Stimulated activated CD4-positive, alpha-beta T cell treated with anti-CD3 and anti-CD28 coated beads, Interleukin-12 subunit alpha, Interleukin-12 subunit beta, amount 100 ng/mL, for 4 hours (primary cell): Measurements from ENCODE around the gene SLC16A8.
"Not testable (repeated sequence)": the region's sequence is repeated elsewhere in the genome, so short reads cannot be mapped to it uniquely, and the experiment has no call there.

Experiments
- DNase-seq: peaks from one replicate; pipeline ENCODE4 v3.0.0-alpha.2; 2020

SLC16A8 gene

GRCh38 chr22:38083931-38084631 lies at the start of gene SLC16A8:
TSS of gene SLC16A8 (minus strand) at chr22:38084184. CDS start at chr22:38082873, 1,311 bp downstream.
- DNase-seq, result no peak

- DNase-seq, result no peak
These were observed 49.3 kb upstream of the SLC16A8 start for GRCh38 chr22:38133331-38133730.

GRCh38 chr22:38132794-38133193 lies 48.8 kb upstream of the SLC16A8 start:
- no peak for DNase-seq

- DNase-seq, result no peak
These were observed 48.2 kb upstream of the SLC16A8 start for GRCh38 chr22:38132136-38132535.

- DNase-seq, result no peak
These were observed 47.4 kb upstream of the SLC16A8 start for GRCh38 chr22:38131399-38131798.

- DNase-seq, result no peak
These were observed 45.9 kb upstream of the SLC16A8 start for GRCh38 chr22:38129856-38130255.

GRCh38 chr22:38129021-38129420 lies 45.0 kb upstream of the SLC16A8 start:
- no peak for DNase-seq

GRCh38 chr22:38127869-38128268 lies 43.9 kb upstream of the SLC16A8 start:
- DNase-seq, result no peak

- no peak for DNase-seq
These were observed 43.1 kb upstream of the SLC16A8 start for GRCh38 chr22:38126928-38127668.

GRCh38 chr22:38125751-38126201 lies 41.8 kb upstream of the SLC16A8 start:
- DNase-seq, result no peak

GRCh38 chr22:38125038-38125610 lies 41.1 kb upstream of the SLC16A8 start:
- DNase-seq, result no peak

GRCh38 chr22:38124236-38124974 lies 40.4 kb upstream of the SLC16A8 start:
- DNase-seq, result no peak

GRCh38 chr22:38122616-38123015 lies 38.6 kb upstream of the SLC16A8 start:
- DNase-seq, result no peak

GRCh38 chr22:38120359-38121110 lies 36.6 kb upstream of the SLC16A8 start:
- no peak for DNase-seq

- not testable (repeated sequence) for DNase-seq
These were observed 34.8 kb upstream of the SLC16A8 start for GRCh38 chr22:38118747-38119146.

- no peak for DNase-seq
These were observed 34.2 kb upstream of the SLC16A8 start for GRCh38 chr22:38118182-38118581.

GRCh38 chr22:38117556-38117955 lies 33.6 kb upstream of the SLC16A8 start:
- DNase-seq, result not testable (repeated sequence)

- no peak for DNase-seq
These were observed 31.6 kb upstream of the SLC16A8 start for GRCh38 chr22:38115423-38116205.

GRCh38 chr22:38114484-38115398 lies 30.8 kb upstream of the SLC16A8 start:
- peak; percentile 76 for DNase-seq

GRCh38 chr22:38112381-38112780 lies 28.4 kb upstream of the SLC16A8 start:
- DNase-seq, result no peak
